ENCODE results near the gene OR9Q2. TPM values are rescaled to one million over a fixed set of nuclear protein-coding genes. Genes with fewer than 3 reads are reported as not detected.

Gene OR9Q2
- total RNA-seq, 1 donor from 2014 or later, result not detected

Other genes starting within 250 kb of the OR9Q2 start
- not detected in 2 replicates for gene OR9Q1, start 165.2 kb upstream of the OR9Q2 start, total RNA-seq
- not detected in 2 replicates for gene OR6Q1, start 158.1 kb upstream of the OR9Q2 start, total RNA-seq
- not detected in 2 replicates for gene OR9I1, start 63.5 kb upstream of the OR9Q2 start, total RNA-seq
- not detected in 2 replicates for gene OR1S2, start 15.1 kb downstream of the OR9Q2 start, total RNA-seq
- gene OR1S1, start 23.6 kb downstream of the OR9Q2 start, total RNA-seq, result not detected in 2 replicates
- not detected in 2 replicates for gene OR10Q1, start 39.8 kb downstream of the OR9Q2 start, total RNA-seq
- gene OR10W1, start 79.2 kb downstream of the OR9Q2 start, total RNA-seq, result not detected in 2 replicates
- gene OR5B17, start 170.0 kb downstream of the OR9Q2 start, total RNA-seq, result not detected in 2 replicates
- gene OR5B3, start 217.8 kb downstream of the OR9Q2 start, total RNA-seq, result not detected in 2 replicates
- not detected in 2 replicates for gene OR5B2, start 239.1 kb downstream of the OR9Q2 start, total RNA-seq

Measured in T-helper 2 cell treated with Interferon-gamma antibody and Interleukin-4, amounts not matched to agents 100 ng/mL and 5 ng/mL, for 36 hours (primary cell).